GM12878 (cell line): ENCODE data around the gene TMEM201. TPM values are rescaled to one million over a fixed set of nuclear protein-coding genes. Genes with fewer than 3 reads are reported as not detected.

Experiments used
- ATAC-seq: fragments of 200-7000 bp; cut with Tn5 transposase; 3 replicates; pipeline ENCODE4 v1.9.1; 2020; ENCODE audit warnings: mild to moderate bottlenecking, moderate library complexity
- BruUV-seq: library from RNA; stranded (reverse); fragments of 400-500 nt; replicated peaks from 2 replicates; lab custom pipeline; 2021; lab: Mats Ljungman, UMichigan
- CTCF ChIA-PET: fragments of 300-600 bp; sonication (Branson Sonifier 250); formaldehyde crosslinking; extraction: SDS; loops from one replicate; lab custom pipeline; 2021; ENCODE audit warnings: inconsistent platforms; lab: Yijun Ruan, JAX
- POLR2A ChIA-PET: fragments of 350-600 bp; formaldehyde crosslinking; extraction: SDS; loops from one replicate; lab custom pipeline; 2021; ENCODE audit warnings: inconsistent platforms; lab: Charles Lee
- RAD21 ChIA-PET: fragments of 300-600 bp; sonication (Branson Sonifier 250); formaldehyde crosslinking; loops from one replicate; lab custom pipeline; 2023; ENCODE audit warnings: antibody characterized with exemption; ENCODE audit not compliant: unreplicated experiment; lab: Charles Lee
- SMC1A ChIA-PET: fragments of 300-600 bp; sonication (Branson Sonifier 250); formaldehyde crosslinking; loops from one replicate; lab custom pipeline; 2023; ENCODE audit not compliant: unreplicated experiment, uncharacterized antibody; lab: Charles Lee
- DNase-seq: peaks from one replicate; pipeline ENCODE4 v3.0.0-alpha.2; 2011; ENCODE audit warnings: low read depth, low spot score
- FAIRE-seq: peaks from 3 replicates; lab custom pipeline; 2011; peaks lifted over from hg19 to GRCh38; lab: Jason Lieb, UNC
- H2AFZ ChIP-seq: 2 replicates; pipeline ENCODE4 v1.6.0; 2011; ENCODE audit warnings: low read depth, low read length, control low read depth; ENCODE audit not compliant: control insufficient read depth
- H3K27ac ChIP-seq: 2 replicates; pipeline ENCODE4 v1.5.1; 2011; ENCODE audit warnings: control low read depth; ENCODE audit not compliant: control insufficient read depth, insufficient read depth
- H3K27me3 ChIP-seq, 2 experiments: replicated peaks in 1 of 2; 2 replicates each; pipeline versions ENCODE4 v1.6.0 to v1.6.1; 2011; ENCODE audit warnings: low read length in 1 of 2; ENCODE audit not compliant: control insufficient read depth in 2 of 2, insufficient read depth in 2 of 2
- H3K36me3 ChIP-seq, 2 experiments: 2 replicates each; pipeline ENCODE4 v1.5.1; 2011; ENCODE audit warnings: low read length in 1 of 2; ENCODE audit not compliant: control insufficient read depth in 2 of 2, insufficient read depth in 2 of 2
- H3K4me1 ChIP-seq: 2 replicates; pipeline ENCODE4 v1.6.1; 2011; ENCODE audit warnings: mild to moderate bottlenecking, low read length, moderate library complexity, mixed read lengths; ENCODE audit not compliant: control insufficient read depth, insufficient read depth
- H3K4me2 ChIP-seq: 2 replicates; pipeline ENCODE4 v1.6.0; 2011; ENCODE audit warnings: control low read depth; ENCODE audit not compliant: control insufficient read depth, insufficient read depth
- H3K4me3 ChIP-seq: fragments of 200-600 bp; sonication (generic); 2 replicates; pipeline ENCODE4 v1.5.1; 2016
- H3K79me2 ChIP-seq: 2 replicates; pipeline ENCODE4 v1.6.0; 2011; ENCODE audit warnings: low read length; ENCODE audit not compliant: control insufficient read depth, insufficient read depth
- H3K9ac ChIP-seq: 2 replicates; pipeline ENCODE4 v1.8.0; 2011; ENCODE audit warnings: low read length, control low read depth, mixed read lengths; ENCODE audit not compliant: control insufficient read depth, insufficient read depth
- H3K9me3 ChIP-seq: replicated peaks from 3 replicates; pipeline ENCODE4 v1.5.1; 2011; ENCODE audit warnings: mild to moderate bottlenecking, low read length; ENCODE audit not compliant: control insufficient read depth, insufficient read depth
- H4K20me1 ChIP-seq: 2 replicates; pipeline ENCODE4 v1.6.0; 2011; ENCODE audit not compliant: control insufficient read depth, insufficient read depth
- CUX1 ChIP-seq: IDR thresholded peaks from 2 replicates; pipeline ENCODE4 v1.6.1; 2012; ENCODE audit warnings: improper control_type of control experiment, low read depth, low read length; ENCODE audit not compliant: insufficient replicate concordance
- E2F4 ChIP-seq: IDR thresholded peaks from 2 replicates; pipeline ENCODE4 v1.6.1; 2012; ENCODE audit warnings: low read depth, low read length, improper control_type of control experiment
- E2F8 ChIP-seq: fragments of 450-650 bp; IDR thresholded peaks from 2 replicates; pipeline ENCODE4 v1.6.1; 2018; ENCODE audit warnings: mild to moderate bottlenecking, low read depth, moderate library complexity; ENCODE audit not compliant: partially characterized antibody
- KAT2A ChIP-seq: conservative IDR thresholded peaks from 2 replicates; pipeline ENCODE4 v1.6.1; 2011; ENCODE audit warnings: low read depth, low read length; ENCODE audit not compliant: control insufficient read depth
- SMAD1 ChIP-seq: fragments of 450-650 bp; IDR thresholded peaks from 2 replicates; pipeline ENCODE4 v1.6.1; 2018; ENCODE audit warnings: mild to moderate bottlenecking, low read depth; ENCODE audit not compliant: partially characterized antibody
- SUPT20H ChIP-seq: IDR thresholded peaks from 2 replicates; pipeline ENCODE4 v1.6.1; 2011; ENCODE audit warnings: low read depth, mild to moderate bottlenecking, low read length, moderate library complexity, borderline replicate concordance; ENCODE audit not compliant: control insufficient read depth
- ZBTB40 ChIP-seq: fragments of 450-650 bp; IDR thresholded peaks from 2 replicates; pipeline ENCODE4 v1.6.1; 2016; ENCODE audit warnings: mild to moderate bottlenecking, moderate library complexity, borderline replicate concordance
- ZZZ3 ChIP-seq: IDR thresholded peaks from 2 replicates; pipeline ENCODE4 v1.6.1; 2011; ENCODE audit warnings: low read depth; ENCODE audit not compliant: control insufficient read depth, insufficient read length
- WGBS: methylation state at CpG from one replicate; pipeline ENCODE4 v1.1.6; 2016; ENCODE audit warnings: low lambda C conversion rate; ENCODE audit not compliant: insufficient replicate concordance, insufficient coverage; ENCODE audit errors: missing lambda C conversion rate; 5-methylcytosine and 5-hydroxymethylcytosine counted together
- in situ Hi-C: fragments of 300-500 bp; cut with MboI; formaldehyde crosslinking; loops from 9 replicates; pipeline ENCODE4 v1.14.3; 2018; ENCODE audit warnings: mixed read lengths
- intact Hi-C: fragments of 100-400 bp; cut with micrococcal nuclease; formaldehyde crosslinking; loops from one replicate; pipeline ENCODE4 v1.14.2; 2022; ENCODE audit not compliant: unreplicated experiment
- polyA plus RNA-seq, 11 experiments: library from polyadenylated mRNA; depleted of rRNA in 4 of 11; unstranded in 6 of 11; stranded (reverse) in 5 of 11; fragments of >200 nt; fragmentation: Nextera tagmentation in 4 of 11; fragmentation: Illumina TruSeq in 1 of 11; extraction: Ambion mirVana in 4 of 11; extraction: Trizol in 1 of 11; gene quantifications; 1 replicate in 1 of 11; 2 replicates in 10 of 11; pipeline versions ENCODE4 v1.2.1 to v1.2.3, GENCODE V29; 2011 to 2016; ENCODE audit warnings: inconsistent platforms in 2 of 11, missing spikeins in 2 of 11, low read depth in 1 of 11
- total RNA-seq, 4 experiments: library from RNA; depleted of rRNA in 3 of 4; stranded (reverse); fragments of >200 nt in 3 of 4; fragmentation: Illumina TruSeq in 1 of 4; extraction: Trizol in 1 of 4; gene quantifications; 2 replicates each; pipeline versions ENCODE4 v1.2.1 to v1.2.3, GENCODE V29; 2013 to 2021

TMEM201 gene
- total and polyA plus RNA-seq, 10 of the 15 experiments (the other 5 are each of a cell fraction or from before 2014, with no cell fraction given) = 0.13 to 26.6 (median 6.1) TPM

GRCh38 chr1:9576903-9577302 lies 11.8 kb upstream of the TMEM201 start:
- CTCF ChIA-PET = interaction anchor here (1.0 to 1.2 kb wide), 2 partner anchors 13 to 288 kb away, joined by 3 read pairs; no protein-coding TSS in a partner anchor
- TF ChIP-seq CUX1 (no peak), KAT2A (no peak), SMAD1 (no peak), ZBTB40 (no peak), E2F8 (no peak), E2F4 (no peak), SUPT20H (no peak), ZZZ3 (no peak)

More at GRCh38 chr1:9576903-9577302, 11.8 kb upstream of the TMEM201 start:
- FAIRE-seq = no peak
- Histone ChIP-seq H3K4me1 (no peaks in the 10 kb centered on the region), H3K36me3 (peaks cover 11 to 21% of the 10 kb centered on the region in 2 experiments; a peak in 3 of 4 replicates), H3K27ac (no peak overlapping the region), H2AFZ (no peak overlapping the region), H3K79me2 (no peaks in the 10 kb centered on the region), H3K9ac (no peak overlapping the region), H4K20me1 (no peaks in the 10 kb centered on the region), H3K9me3 (no peaks in the 10 kb centered on the region), H3K4me2 (no peak overlapping the region), H3K4me3 (no peak overlapping the region), H3K27me3 (no peaks in the 10 kb centered on the region)
- ATAC-seq = no peak
- SMC1A ChIA-PET = no interaction called here
- POLR2A ChIA-PET = no interaction called here
- RAD21 ChIA-PET = no interaction called here
- WGBS = 86% methylated on average over 6 of the region's 6 CpGs
- BruUV-seq = no TSS peak
- intact Hi-C loops (no loop called here), in situ Hi-C loops (no loop called here)
- no peak for DNase-seq
